Cardiac septum (tissue), 1 donor: ENCODE data around the gene TBC1D25. TPM values are rescaled to one million over a fixed set of nuclear protein-coding genes. Genes with fewer than 3 reads are reported as not detected.
"Not testable (repeated sequence)": the region's sequence is repeated elsewhere in the genome, so short reads cannot be mapped to it uniquely, and the experiment has no call there.

Source experiments
- DNase-seq: peaks from one replicate; pipeline ENCODE4 v3.0.0-alpha.2; 2020; ENCODE audit warnings: low spot score
- intact Hi-C: fragments of 100-400 bp; cut with DNase I; formaldehyde crosslinking; loops from one replicate; pipeline ENCODE4 v1.14.0; 2022
- total RNA-seq: library from RNA; stranded (reverse); fragmentation: NEBNext Ultra II Directional; extraction: Animal tissue kit (Norgen Biotek cat#: 25700); gene quantifications from one replicate; pipeline ENCODE4 v1.2.1, GENCODE V29; 2021
- donor health status: DM: no; HTN: no; CAD: no.

TBC1D25 gene
- total RNA-seq, 1 donor from 2014 or later = 16.5 TPM

DNA sequence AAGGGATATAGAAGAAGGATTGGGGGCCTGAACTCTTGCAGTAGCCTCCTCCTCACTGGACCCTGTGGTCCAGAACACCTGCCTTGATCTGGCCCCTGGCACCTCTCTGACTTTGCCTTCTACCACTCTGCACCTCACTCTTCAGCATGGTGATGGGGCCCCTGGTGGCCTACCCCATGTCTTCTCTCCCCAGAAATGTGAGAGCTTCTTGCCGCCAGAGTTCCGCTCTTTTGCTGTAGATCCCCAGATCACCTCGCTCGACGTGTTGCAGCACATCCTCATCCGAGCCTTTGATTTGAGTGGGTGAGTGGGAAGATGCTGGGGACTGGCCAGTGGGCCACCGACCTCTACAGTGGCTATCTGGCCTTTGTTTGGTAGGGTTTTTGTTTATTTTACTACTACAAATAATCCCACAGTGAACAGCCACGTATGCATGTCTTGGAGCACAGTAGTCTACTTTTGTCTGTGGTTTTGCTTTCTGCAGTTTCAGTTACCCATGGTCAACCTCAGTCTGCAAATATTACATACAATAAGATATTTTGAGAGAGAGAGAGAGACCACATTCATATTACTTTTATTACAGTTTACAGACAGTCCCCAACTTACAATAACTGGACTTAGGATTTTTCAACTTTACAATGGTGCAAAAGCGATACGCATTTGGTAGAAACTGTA lies 1.8 kb downstream of the TBC1D25 start:
- intact Hi-C loops = no loop called here
- DNase-seq = no peak

DNA sequence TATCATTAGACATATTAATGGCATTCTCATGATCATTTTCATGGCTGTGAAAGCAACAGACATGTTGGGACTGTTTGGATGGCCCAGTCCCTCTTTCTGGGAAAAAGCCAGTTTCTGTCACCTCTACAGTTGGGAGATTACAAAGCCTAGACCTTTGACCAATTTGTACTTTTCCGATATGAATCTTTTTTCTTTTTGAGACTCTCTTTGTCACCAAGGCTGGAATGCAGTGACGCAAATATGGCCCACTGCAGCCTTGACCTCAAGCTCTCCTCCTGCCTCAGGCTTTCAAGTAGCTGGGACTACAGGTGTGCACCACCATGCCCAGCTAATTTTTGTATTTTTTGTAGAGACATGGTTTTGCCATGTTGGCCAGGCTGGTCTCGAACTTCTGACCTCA lies 9.4 kb downstream of the TBC1D25 start:
- DNase-seq = no peak
- intact Hi-C loops = no loop called here

DNA sequence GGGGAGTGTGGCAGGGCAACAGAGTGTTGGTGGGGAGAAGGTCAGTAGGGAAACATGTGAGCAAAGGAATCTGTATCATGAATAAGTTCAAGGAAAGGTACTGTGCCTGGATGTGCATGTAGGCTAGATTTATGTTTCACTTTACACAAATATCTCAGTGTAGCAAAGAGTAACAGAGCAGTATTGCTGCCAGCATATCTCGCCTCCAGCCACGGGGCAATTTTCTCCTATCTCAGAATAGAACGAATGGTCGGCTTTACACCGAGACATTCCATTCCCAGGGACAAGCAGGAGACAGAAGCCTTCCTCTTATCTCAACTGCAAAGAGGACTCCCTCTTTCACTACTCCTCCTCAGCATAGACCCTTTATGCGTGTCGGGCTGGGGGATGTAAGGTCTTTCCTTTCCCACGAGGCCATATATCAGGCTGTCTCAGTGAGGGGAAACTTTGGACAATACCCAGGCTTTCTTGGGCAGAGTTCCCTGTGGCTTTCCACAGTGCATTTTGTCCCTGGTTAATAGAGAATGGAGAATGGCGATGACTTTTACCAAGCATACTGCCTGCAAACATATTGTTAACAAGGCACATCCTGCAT lies 16.3 kb downstream of the TBC1D25 start:
- DNase-seq, intact Hi-C loops: not testable (repeated sequence)

DNA sequence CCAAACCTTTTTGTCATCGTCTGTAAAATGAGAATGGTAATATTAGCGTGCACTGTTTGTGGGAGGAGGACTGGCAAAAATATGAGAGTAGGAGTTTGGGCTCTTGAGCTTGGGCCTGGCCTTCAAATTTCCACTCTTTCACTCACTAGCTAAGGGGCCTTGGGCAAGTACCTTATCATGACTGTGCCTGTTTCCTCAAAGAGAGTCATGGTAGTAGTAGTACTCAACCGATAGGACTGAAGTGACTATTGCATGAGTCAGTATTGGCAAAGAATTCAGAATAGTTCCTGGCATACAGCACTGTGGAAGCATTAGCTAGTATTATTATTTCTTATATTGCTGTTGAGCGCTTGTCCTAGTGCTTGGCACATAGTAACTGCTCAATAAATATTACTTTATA lies 18.8 kb downstream of the TBC1D25 start:
- intact Hi-C loops = no loop called here
- no peak for DNase-seq

DNA sequence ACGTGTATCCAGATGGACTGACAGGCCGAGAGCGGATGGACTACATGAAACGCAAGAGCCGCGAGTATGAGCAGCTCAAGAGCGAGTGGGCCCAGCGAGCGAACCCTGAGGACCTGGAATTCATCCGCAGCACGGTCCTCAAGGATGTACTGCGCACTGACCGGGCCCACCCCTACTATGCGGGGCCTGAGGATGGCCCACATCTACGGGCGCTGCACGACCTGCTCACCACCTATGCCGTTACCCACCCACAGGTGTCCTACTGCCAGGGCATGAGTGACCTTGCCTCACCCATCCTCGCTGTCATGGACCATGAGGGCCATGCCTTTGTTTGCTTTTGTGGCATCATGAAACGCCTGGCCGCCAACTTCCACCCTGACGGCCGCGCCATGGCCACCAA lies 20.1 kb downstream of the TBC1D25 start:
- intact Hi-C loops = no loop called here

GRCh38 chrX:48560056-48560455 lies 20.5 kb downstream of the TBC1D25 start:
- intact Hi-C loops = no loop called here
- DNase-seq = no peak

More for the DNA sequence above, 20.1 kb downstream of the TBC1D25 start:
- no peak for DNase-seq

GRCh38 chrX:48560681-48561080 lies 21.2 kb downstream of the TBC1D25 start:
- intact Hi-C loops = no loop called here
- no peak for DNase-seq

DNA sequence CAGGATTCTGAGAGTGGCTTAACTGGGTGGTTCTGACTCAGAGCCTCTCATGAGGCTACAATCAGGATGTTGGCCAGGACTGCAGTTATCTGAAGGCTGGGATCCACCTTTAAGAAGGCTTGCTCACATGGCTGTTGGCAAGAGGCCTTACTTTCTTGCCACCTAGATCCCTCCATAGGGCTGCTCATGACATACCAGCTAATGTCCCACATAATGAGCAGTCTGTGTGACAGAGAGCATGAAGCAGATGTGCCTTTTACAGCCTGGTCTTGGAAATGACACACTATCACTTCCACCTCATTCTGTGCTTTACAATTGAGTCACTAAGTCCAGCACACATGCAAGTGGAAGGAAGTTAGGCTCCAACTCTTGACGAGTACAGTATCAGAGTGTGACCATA lies 30.4 kb downstream of the TBC1D25 start:
- DNase-seq = no peak
- intact Hi-C loops = no loop called here

- no peak for DNase-seq
- intact Hi-C loops = loop anchor here (1.0 kb wide), 1 partner anchor 122 kb away; no protein-coding TSS in a partner anchor
These were observed 34.3 kb downstream of the TBC1D25 start for GRCh38 chrX:48573690-48574269.

DNA sequence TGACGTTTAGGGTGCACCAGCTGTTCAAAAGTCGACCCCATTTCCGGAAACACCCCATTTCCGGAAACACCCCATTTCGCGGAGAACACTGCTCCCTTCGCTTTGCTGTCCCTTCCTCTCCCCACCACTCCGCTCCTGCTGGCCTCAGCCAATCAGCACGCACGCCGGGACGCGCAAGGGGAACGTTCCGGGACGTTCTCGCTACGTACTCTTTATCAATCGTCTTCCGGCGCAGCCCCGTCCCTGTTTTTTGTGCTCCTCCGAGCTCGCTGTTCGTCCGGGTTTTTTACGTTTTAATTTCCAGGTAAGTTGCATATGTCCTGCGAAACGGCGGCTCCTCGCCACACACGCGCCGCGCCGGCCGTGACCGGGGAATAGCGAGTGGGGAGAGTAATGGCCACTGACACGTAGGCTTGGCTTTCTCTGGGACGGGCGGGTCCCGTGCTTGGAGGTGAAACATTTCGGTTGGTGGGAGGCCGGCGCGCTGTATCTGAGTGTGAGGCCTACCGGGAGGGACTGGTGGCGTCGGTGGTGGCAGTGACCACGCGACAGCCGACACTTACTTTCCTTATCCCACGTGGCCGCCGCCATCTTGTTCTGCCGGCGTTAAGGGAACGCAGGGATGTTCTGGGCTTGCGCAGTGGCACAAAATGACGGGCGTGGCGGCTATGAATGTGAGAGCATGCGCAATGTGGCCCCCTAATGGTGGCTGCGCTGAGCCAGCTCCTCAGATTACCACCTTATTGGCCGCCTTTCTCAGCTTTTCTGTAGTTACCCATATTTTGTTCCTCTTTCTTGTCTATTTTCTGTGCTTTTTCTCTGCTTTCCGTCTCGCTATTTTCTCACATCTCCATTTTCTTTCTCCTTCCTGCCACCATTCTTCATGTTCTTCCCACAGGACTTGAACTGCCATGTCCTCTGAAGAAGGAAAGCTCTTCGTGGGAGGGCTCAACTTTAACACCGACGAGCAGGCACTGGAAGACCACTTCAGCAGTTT lies 35.1 kb downstream of the TBC1D25 start, which contains the start of gene RBM3:
Gene RBM3, plus strand, starts transcription at position 215 of the 997 bp plus-strand sequence. Its CDS starts 697 bp downstream, at position 912.
- peak; percentile 95 for DNase-seq
- intact Hi-C loops = loop anchor here (1.0 kb wide), 1 partner anchor 121 kb away; no protein-coding TSS in a partner anchor

DNA sequence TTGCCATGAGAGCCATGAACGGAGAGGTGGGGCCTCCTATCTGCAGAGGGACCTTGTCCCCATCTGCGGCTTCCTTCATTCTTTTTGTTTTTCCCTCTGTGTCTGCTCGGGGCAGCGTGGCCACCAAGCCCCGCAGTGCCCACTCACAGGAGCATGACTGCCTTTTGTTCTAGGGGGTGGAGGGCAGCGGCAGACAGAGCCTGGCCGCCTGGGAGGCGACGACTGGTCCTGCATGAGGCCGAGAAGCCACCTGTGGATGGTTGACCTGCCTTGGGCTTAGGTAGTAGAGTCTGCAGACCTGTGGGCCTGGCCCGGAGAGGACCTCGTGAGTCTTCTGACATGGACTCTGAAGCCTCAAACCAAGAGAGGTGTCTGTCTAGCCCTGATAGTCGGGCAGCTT lies 36.1 kb downstream of the TBC1D25 start:
- no peak for DNase-seq
- intact Hi-C loops = no loop called here

GRCh38 chrX:48576108-48576507 lies 36.6 kb downstream of the TBC1D25 start:
- intact Hi-C loops = no loop called here
- DNase-seq = no peak

- intact Hi-C loops = no loop called here
- DNase-seq = no peak
These were observed 39.2 kb downstream of the TBC1D25 start for GRCh38 chrX:48578661-48579128.

DNA sequence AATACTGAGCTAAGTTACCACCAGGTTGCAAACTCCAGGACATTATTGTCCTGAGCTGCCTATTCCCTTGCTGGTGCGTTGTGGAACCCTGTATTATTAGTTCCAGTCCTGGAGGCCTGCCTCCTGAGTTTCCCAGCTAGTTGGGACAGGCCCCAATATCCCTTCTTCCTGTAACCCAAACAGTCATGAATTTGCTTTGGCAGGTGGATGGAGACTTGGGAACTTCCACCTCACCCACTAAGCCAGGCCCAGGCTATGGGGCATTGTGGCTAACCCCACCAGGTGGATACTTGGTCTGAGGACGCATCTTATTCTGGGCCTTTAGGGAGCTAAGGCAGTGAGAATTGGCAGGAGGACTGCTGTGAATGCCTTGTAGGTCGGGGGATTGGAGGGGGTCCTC lies 39.7 kb downstream of the TBC1D25 start:
- no peak for DNase-seq
- intact Hi-C loops = no loop called here

GRCh38 chrX:48580662-48581061 lies 41.1 kb downstream of the TBC1D25 start:
- DNase-seq = no peak
- intact Hi-C loops = no loop called here

DNA sequence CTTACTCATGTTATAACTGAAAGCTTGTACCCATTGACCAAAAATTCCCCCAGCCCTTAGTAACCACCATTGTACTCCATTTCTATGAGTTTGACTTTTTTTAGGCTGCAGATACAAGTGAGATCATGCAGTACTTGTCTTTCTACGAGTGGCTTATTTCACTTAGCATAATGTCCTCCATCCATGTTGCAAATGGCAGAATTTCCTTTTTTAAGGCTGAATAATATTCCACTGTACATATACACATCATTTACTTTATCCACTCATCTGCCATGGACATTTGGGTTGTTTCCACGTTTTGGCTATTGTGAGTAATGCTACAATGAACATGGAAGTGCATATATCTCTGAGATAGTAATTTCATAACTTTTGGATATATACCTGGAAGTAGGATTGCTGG lies 45.2 kb downstream of the TBC1D25 start:
- no peak for DNase-seq
- intact Hi-C loops = no loop called here

DNA sequence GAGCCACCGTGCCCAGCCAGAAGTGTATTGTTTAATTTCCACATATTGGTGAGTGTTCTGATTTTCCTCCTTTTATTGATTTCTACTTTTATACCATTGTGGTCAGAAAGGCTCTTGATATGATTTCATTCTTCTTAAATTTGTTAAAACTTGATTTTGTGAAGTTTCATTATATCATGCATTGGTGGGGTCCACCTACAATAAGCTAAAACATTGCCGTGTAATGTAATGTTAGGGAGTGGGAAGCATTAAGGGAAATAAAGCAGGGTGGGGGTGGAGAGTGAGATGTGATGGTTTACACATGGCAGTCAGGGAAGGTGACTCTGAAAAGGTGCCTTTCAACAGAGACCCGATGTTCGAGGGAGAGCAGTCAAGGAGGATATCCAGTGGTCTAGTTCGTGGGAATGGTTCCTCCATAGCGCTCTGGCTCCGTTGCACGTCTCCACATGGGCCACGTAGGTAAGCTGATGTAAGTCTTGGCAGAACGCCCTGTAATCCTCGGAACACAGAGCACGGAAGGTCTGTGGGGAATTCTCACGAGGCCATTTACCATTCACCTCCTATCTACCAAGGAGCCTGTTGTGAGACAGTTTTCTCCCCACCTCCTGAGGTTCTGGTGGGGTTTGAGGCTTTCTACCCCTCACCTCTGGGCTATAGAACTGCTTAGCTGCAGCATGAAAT lies 50.1 kb downstream of the TBC1D25 start:
- DNase-seq = no peak
- intact Hi-C loops = no loop called here

DNA sequence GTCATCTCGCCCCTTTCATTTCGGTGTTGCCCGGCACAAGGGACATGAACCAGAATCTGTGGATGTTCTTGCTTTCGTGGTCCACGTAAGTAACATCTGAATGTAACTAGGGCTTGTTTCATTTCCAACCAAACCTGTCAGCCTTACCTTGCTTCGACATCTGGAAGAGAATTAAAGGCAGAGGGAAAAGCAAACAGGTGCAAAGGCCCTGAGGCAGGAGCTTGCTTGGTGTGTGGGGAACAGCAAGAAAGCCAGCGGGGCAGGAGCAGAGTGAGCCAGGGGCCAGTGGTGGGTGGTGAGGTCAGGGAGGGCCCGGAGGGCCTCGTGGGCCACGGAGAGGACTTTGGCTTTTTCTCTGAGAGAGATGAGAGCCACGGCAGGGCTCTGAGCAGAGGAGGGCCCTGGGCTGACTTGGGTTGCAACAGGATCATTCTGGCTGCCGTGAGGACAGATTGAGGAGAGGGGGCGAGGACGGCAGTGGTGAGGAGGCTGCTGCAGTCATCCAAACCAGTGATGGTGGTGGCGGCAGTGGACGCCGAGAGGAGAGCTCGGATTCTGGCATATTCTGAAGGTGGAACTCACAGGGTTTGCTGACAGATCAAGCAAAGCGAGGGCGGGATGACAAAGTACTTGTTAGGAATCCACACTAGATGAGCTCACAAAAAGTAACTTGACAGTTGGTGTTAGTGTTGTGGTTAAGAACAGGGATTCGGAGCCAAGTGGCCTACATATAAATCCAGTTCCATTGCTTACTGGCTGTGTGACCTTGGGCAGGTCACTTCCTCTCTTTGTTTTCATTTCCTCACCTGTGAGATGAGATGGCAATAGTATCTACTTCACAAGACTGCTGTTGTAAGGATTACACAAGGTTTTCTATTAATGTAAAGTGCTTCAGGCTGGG lies 50.9 kb downstream of the TBC1D25 start:
- intact Hi-C loops = no loop called here
- no peak for DNase-seq
